HG02981 (cell line): ENCODE data around the gene IL2RA.

Experiments used
- ATAC-seq: cut with Tn5 transposase; IDR thresholded peaks from one replicate; pipeline ENCODE4 v1.9.1; 2021; ENCODE audit warnings: mild to moderate bottlenecking, moderate library complexity; ENCODE audit not compliant: unreplicated experiment

IL2RA gene

DNA sequence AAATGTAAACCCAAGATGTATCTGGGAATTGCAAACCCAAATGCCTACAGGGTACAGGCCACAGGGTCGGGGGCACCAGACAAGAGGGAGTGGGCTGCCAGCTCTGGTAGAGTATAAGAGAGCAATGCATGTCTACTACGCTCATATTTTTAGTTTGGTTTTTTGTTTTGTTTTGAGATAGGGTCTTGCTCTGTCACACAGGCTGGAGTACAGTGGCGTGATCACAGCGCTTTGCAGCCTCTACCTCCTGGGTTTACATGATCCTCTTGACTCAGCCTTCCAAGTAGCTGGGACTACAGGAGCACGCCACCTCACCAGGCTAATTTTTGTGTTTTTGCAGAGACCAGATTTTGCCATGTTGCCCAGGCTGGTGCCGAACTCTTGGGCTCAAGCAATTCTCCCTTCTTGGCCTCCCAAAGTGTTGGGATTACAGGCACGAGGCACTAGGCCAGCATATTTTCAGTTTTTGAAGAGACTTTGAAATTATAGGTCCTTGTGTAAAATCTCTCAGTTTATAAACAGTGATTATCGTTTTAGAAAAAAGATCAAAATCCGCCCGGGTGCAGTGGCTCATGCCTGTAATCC lies 73.7 kb downstream of the IL2RA start:
- no peak for ATAC-seq

DNA sequence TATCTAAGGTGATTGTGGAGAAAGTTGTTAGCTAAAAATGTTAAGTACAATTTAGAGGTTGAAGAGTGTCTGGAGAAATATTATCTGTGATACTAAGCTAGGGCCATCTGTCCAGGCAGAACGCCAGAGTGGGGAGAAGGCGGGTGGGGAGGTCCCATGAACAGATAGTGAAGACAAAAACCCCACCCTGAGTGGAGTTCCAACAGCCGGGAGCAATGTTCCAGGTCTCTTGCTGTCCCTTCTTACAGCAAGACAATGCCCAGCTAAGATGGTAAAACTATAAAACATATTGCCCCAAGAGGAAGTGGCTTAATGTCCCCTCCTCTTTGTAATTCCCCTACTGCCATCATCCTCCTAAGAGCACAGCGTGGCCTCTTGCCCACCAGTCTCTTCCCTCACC lies 74.4 kb downstream of the IL2RA start:
- ATAC-seq = no peak

DNA sequence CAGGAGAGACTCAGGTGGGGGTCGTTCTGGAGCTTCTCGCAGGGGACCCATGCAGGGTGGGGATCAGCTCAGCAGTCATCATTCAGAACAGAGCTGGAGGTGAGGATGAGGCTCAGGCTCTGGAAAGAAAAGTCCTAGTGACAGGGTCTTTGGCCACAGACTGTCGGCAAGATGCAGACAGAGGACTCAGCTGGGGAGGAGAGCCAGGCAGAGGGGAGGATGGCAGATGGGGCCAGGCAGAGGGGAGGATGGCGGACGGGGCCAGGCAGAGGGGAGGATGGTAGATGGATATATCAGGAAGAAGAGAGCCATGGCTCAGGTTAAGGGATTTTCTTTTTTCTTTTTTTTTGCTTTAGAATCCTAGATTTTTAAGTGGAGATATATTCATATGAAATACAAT lies 77.1 kb downstream of the IL2RA start:
- no peak for ATAC-seq

DNA sequence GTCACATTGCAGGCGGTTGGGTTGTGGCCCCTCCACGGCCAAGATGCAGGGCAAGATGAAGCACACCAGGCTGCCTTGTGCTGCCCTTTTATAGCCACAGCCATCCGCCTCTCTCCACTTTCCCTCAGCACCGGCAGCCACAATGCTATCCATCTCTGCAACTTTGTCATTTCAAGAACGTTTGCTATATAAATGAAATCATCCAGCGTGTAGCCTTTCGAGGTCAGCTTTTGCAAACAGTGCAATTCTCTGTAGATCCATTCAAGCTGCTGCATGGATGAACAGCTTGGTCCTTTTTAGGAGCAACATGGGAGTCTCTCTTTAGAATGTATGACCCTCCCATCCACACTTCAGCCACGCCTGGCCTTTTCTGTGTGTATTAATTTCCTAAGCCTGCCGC lies 78.4 kb downstream of the IL2RA start:
- no peak for ATAC-seq

DNA sequence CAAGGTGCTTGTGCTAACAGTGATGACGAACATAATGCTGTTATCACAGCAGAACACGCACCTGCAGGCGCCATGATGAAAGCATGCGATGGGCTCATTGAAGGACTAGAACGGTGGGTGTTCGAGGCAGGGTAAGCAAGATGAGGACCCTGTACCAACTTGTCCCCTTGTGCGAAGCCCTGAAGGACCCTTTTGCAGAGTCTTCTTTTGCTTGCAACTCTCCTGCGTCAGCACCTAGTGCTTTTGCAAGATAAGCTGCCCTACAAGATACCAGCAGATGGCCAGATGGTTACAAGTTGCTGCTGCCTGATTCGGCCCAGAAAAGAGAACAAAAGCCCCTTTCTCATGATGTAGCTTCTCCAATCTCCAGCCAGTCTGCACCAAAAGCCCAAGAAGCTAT lies 80.6 kb downstream of the IL2RA start:
- ATAC-seq = no peak

DNA sequence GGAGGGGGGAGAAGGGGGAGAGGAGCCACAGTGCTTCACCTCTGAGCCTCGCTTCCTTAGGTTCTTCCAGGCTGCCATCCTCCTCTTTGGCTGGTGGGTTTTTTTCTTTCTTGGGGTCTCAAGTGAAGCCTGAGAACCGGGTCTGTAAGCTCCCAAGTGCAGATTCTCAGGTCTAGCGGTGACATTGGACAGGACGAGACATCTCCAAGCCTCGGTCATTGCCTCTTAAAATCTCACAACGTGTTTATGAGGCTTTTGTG lies 84.0 kb downstream of the IL2RA start:
- no peak for ATAC-seq

DNA sequence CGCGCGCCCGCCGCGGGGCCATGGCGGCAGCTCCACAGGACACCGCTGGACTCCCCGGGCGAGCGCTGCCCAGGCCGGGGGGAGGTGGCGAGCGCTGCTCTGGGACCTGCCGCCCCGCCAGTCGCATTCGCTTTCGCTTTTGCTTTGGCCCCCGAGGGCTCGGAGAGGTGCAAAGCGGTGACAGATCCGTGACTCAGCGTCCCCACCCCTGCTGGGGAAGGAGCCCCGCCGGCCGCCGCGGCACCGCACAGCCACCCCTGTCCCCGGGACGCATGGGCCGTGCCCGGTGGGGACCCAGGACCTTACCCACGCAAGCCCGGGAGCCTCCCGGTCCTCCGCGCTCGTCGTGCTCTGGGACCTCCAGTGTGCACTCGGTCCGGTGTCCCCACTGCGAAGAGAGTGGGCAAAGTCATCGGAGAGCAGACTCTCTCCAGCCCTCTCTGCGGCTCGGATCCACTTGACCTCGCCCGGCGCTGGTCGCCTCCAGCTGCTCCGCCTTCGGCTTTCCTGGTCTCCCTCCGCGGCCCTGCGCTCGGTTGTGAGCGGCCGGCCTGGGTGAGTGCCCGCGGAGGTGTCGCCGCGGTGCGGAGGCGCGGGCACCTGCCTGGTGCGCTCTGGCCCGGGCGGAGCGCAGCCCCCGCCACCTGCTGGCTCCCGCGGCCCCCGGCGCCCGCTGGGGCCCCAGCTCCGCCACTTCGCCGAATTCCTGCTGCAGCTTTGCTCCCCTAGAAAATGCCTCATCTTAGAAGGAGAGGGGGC lies 84.5 kb downstream of the IL2RA start, which contains the start of gene IL15RA:
IL15RA (minus strand) TSS at position 73 of the 759 bp plus-strand sequence; CDS start at position 22, 51 bp downstream.
- peak; percentile 54 for ATAC-seq

DNA sequence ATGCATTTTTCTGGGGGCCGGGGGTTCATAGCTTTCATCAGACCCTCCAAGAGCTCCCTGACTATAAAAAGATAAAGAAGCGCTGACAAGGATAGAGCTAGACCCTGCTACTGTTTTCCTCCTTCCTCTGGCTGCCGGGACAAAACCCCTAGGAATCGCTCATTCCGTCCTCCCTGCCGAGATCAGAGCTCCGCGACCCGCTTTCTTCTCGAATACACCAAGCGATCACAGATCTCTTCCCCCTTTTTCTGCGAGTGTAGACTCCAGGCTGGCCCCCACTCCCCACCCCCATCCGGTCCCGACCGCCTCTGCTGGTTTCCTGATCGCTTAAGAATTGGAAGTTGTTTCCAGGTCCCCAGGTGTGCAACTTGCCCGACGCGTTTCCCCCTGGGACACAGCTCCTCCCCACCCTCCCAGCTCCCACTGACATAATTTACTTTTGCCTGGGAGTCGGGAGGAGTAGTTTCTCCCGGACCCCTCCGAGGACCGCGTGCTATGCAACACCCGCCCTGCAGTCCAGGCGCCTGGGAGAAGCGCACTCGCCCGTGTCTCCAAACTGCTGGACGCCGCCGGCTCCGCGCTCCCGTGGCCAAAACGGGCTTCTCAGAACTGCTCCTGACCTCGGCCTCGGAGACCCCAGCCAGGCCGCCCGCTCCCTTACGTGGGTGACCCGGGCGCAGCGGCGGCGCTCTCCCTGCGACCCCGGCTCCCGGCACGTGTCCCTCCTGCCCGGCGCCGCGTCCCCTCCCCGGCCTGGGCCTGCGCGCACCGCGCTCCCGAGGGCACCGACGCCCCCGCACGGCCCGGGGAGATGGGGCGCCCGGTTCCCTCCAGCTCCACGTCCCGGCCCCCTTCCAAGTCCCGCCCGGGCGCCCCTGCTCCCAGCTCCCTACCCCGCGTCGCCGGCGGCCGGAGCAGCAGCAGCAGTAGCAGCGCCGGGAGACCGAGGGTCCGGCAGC lies 85.4 kb downstream of the IL2RA start:
- ATAC-seq = peak; percentile 8

DNA sequence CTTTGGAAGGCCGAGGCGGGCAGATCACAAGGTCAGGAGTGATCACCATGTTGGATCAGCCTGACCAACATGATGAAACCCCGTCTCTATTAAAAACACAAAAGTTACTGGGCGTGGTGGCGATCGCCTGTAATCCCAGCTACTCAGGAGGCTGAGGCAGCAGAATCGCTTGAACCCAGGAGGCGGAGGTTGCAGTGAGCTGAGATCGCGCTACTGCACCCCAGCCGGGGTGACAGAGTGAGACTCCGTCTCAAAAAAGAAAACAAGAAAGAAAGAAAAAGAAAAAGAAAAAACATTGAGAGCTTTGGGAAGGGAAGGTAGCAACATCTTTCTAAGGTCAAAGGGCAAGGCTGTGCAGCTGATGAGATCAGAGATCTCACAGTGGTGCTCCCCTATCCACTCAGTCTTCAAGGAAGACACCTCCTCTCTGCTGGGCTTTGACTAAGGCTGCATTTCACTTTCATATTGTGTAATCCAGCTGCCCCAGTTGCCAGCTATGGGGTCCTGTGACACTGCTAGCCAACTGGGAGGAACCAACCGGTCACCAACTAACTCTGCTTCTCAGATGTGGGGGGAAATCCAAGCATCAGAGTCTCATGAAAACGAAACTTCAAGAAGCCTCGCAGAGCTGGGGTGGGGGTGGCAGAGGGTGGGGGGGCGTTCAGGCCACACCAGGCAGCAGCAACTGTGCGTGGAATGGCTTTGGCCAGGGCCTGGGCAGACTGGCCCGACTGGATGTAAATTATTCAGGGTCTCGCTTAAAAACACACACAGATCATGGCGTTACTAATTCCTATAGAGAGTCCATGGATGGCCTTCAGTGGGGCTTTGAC lies 86.3 kb downstream of the IL2RA start:
- ATAC-seq = peak; percentile 65

DNA sequence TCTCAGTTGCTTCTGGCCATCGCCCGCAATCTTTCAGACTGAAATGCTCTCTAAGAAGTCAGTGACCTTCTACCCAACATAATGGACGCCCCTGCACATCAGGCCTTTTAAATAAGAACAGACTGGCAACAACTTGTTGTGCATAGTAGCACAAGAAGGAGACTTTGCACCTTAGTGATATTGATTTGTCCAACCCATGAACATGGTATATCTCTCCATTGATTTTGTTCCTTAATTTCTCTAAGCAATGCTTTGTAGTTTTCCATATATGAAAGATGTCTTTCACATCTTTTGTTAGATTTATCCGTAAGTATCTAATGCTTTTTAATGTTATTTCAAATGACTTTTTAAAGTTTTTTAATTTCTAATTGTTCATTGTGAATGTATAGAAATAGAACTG lies 89.1 kb downstream of the IL2RA start:
- no peak for ATAC-seq

DNA sequence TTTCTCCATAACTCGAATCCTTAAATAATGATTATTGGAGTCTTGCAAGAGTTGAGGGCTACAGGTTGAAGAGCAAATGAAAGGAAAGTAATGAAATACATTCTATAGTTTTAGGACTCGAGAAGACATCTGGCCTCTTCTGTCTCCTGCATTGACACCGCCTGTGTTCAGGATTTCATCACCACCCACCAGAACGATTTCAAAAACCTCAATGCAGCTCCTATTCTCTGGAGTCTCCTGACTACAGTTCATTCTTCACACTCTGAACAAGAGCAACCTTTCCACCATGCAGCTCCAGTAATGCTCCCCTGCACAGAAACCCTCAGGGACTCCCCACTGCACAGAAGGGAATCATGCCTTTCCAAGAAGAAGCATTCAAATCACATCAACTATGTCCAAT lies 90.3 kb downstream of the IL2RA start:
- no peak for ATAC-seq

DNA sequence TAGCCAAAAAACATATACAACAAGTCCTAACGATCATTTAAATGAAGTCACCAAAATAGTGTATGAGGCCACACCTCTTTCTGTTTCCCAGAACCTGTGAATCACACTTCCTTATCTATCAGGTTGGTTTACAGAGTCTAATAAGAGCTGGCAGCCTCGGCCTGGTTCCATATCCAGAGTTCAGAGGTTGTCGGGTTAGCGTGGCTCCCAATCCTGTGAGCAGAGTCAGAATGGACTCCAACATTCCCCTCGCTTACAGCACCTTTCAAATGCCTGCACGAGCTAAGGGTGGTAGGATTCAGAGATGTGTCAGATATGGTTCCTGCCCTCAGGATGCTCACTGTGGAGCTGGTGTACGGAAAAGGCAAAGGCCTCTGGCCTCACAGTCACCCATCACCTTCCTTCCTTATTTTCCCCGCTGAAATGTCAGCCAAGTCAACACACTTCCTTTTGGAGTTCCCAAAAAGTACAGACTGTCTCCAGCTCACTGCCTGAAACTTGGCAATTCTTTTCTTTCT lies 90.8 kb downstream of the IL2RA start:
- ATAC-seq = no peak

DNA sequence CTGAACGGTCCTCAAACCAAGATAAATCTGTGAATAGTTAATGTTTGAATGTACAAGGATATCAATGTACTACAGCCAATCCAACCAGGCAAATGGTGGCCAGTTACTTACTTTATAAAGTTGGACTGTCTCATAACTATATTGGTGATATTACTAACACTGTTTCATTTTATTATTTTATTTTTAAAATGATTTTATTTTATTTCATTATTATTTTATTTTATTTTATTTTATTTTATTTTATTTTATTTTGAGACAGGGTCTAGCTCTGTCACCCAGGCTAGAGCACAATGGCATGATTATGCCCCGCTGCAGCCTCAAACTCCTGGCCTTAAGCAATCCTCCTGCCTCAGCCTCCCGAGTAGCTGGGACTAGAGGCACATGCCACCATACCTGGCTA lies 91.6 kb downstream of the IL2RA start:
- ATAC-seq = no peak

DNA sequence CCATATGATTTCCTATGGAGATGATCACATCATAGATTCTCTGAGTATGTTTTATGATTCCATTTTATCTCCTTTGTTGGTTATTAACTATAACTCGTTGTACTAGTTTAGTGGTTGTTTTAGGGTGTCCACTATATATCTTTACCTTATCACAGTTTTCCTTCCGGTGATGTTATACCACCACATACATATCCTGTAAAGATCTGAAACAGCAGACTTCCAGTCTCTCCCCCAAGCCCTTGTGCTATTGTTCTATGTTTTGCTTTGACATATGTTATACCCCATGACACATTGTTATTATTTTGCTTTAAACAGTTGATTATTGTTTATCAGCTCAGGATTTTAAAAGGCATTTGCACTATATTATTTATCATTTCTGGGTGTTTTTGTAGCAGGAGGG lies 92.1 kb downstream of the IL2RA start:
- ATAC-seq = no peak

DNA sequence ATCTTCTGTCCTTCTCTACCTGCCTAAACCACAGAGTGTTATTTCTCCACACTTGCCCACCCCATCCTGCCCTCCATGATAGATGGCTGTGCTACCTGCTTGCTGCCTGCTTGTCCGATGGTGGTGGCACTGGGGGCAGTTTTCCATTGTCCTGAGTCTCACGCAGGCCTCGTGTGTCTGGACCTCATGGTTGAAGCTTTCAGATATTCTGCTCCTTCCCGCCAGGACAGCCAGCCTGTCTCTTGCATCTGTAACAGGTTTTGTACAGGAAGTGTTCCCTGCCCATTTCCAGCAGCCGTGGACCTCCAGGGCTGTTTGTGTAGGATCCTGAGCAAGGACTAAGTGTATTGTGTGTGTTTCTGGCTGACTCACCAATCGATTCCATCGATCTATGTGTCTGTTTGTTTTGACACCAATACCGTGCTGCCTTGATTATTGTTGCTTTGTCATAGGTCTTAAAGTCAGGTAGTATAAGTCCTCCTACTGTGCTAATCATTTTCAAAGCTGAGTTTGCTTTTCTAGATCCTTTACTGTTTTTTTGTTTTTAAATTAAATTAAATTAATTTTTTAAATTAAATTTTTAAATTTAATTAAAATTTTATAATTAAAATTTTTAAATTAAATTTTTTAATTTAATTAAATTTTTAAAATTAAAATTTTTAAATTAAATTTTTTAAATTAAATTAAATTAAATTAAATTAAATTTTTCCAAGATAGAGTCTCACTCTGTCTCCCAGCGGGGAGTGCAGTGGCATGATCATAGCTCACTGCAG lies 93.3 kb downstream of the IL2RA start:
- no peak for ATAC-seq

DNA sequence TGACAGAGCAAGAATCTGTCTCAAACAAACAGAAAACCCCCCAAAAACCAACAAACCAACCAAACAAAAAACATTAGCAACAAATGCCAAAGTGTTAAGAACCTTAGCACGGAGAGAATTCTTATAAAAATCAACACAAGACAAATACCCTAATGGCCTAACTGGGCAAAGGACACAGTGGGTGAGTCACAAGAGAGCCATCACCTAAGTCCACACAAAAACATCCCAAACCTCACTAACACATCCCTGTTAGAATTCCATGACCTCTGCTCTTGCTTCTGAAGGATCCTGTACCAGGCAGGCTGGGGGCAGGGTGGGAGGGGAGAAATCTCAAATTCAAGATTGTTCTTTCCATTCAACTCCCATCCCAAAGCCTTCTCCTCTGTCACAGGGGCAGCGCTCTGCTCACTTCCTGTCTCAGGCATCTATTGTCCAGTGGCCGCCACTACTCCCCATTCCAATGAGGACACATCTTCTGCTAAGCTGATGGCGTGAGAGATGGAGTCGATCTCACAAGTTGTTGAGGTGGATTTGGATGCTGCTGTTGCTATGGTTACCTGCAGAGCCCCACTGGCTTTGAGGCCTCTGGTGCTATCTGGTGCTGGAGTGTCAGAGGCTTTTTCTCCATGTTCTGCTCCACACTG lies 94.0 kb downstream of the IL2RA start:
- no peak for ATAC-seq

DNA sequence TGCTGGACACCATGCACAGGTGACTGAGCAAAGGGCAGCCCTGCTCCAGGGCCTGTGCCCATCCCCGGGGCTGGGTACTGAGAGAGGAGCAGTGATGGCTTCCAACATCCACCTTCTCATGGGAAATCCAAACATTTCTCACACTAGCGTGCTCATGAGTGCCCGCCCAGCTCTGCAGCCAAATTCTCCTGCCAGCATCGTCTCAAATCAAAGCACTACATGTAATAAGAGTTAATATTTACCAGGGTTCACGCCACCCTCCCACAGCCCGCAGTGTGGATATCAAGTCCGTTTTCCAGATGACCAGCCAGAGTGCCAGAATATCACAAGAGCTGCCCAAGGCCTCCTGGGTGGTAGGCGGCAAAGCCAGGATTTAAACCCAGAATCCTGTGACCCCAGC lies 96.9 kb downstream of the IL2RA start:
- no peak for ATAC-seq

DNA sequence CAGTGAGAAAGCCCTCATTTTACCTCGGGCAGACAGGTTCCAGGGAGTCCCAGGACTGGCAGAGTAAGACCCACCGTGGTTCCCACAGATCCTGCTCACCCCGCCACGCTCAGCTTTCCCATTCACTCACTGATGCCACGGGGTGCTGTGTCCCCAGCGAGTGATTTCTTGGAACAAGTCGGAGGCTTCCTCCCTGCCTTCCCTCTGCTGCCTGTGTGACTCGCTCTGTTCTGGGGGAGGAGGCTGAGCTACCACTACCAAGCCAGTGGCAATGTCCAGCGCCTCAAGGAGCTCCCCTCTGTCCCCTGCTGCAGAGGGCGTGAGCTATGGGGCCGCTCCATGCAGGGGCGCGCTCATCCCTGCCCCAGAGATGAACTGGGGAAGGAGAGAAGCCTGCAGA lies 97.4 kb downstream of the IL2RA start:
- no peak for ATAC-seq

DNA sequence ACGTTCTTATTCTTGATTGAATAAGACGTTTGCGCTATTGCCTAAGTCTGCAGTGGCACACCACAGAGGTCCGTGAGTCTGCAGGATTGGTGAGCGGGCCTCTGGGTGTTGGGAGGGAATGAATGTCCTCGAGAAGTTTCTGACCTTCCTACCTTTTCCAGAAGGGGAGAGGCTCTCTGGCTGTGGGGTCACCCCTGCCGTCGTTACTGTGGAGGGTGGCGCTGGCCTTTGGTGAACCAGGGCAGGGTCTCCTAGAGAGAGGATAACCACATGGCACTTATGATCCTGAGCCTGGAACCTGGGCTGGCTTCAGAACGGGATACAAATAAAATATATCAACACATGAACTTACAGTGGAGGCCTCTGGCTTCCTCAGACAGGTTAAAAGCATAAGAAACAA lies 98.6 kb downstream of the IL2RA start:
- no peak for ATAC-seq

DNA sequence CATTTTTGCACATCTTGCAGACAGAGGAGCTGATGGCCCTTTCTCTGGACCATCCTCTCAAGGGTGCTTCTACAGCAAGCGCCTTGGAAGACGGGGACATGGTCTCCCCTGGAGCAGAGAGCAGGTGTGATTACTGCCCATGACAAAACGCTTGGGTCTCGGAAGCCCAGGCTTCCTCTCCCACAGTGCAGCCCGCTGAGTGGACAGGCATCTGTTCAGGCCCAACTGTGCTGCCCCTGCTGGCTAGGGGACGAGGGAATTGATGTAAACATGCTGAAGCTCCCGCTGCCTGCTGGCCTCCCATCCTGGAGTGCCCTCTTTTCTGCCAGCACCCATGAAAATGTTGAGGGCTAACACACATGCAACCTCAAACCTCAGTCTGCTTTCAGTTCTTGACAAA lies 99.1 kb downstream of the IL2RA start:
- ATAC-seq = no peak
